Activated T-helper 2 cell treated with anti-CD3 and anti-CD28 coated beads, Interferon-gamma antibody, Interleukin-2, Interleukin-4, amounts not matched to agents 10 μg/mL and 5 μg/mL and 100 μg/mL, durations not matched to agents 14 hours and 24 hours and 36 hours (primary cell): ENCODE results near the gene MFAP4. TPM values are rescaled to one million over a fixed set of nuclear protein-coding genes. Genes with fewer than 3 reads are reported as not detected.

Experiments used
- DNase-seq: peaks from one replicate; pipeline ENCODE4 v3.0.0; 2021; ENCODE audit warnings: low spot score
- H3K27ac Mint-ChIP-seq: one replicate; pipeline ENCODE4 v1.8.0; 2021; ENCODE audit warnings: mixed read lengths
- H3K27me3 Mint-ChIP-seq: one replicate; pipeline ENCODE4 v1.8.0; 2021; ENCODE audit warnings: low read depth, mixed read lengths
- H3K36me3 Mint-ChIP-seq: one replicate; pipeline ENCODE4 v1.8.0; 2021; ENCODE audit warnings: low read depth, mixed read lengths
- H3K4me1 Mint-ChIP-seq: one replicate; pipeline ENCODE4 v1.8.0; 2021; ENCODE audit warnings: low read depth, mixed read lengths
- H3K4me3 Mint-ChIP-seq: one replicate; pipeline ENCODE4 v1.8.0; 2021; ENCODE audit warnings: low read depth, mild to moderate bottlenecking, moderate library complexity, mixed read lengths
- H3K9me3 Mint-ChIP-seq: one replicate; pipeline ENCODE4 v1.8.0; 2021; ENCODE audit warnings: mixed read lengths
- intact Hi-C: fragments of 100-400 bp; cut with micrococcal nuclease; formaldehyde crosslinking; loops from one replicate; pipeline ENCODE4 v1.15.1; 2023
- total RNA-seq: library from RNA; stranded (reverse); gene quantifications from 2 replicates; pipeline ENCODE4 v1.2.3, GENCODE V29; 2022

MFAP4 gene
- total RNA-seq, 1 donor from 2014 or later: not detected

GRCh38 chr17:19368229-19368628 is 18.8 kb downstream of the MFAP4 start:
- Mint-ChIP-seq H3K4me3 (no peak overlapping the region), H3K27me3 (peaks cover 3% of the 10 kb centered on the region), H3K36me3 (no peaks in the 10 kb centered on the region), H3K4me1 (peaks cover 36% of the 10 kb centered on the region), H3K9me3 (no peaks in the 10 kb centered on the region), H3K27ac (no peak overlapping the region)
- DNase-seq: no peak
- intact Hi-C loops: no loop called here

- Mint-ChIP-seq H3K27me3 (peaks cover 3% of the 10 kb centered on the region), H3K9me3 (no peaks in the 10 kb centered on the region), H3K27ac (no peak overlapping the region), H3K4me1 (peaks cover 29% of the 10 kb centered on the region), H3K36me3 (no peaks in the 10 kb centered on the region), H3K4me3 (no peak overlapping the region)
- no peak for DNase-seq
- intact Hi-C loops: no loop called here
Measured at GRCh38 chr17:19366637-19366972, 20.4 kb downstream of the MFAP4 start.

- Mint-ChIP-seq H3K9me3 (no peaks in the 10 kb centered on the region), H3K4me1 (peaks cover 26% of the 10 kb centered on the region), H3K4me3 (no peak overlapping the region), H3K27me3 (peaks cover 6% of the 10 kb centered on the region), H3K36me3 (no peaks in the 10 kb centered on the region), H3K27ac (no peak overlapping the region)
- intact Hi-C loops: no loop called here
- DNase-seq: no peak
Measured at GRCh38 chr17:19365833-19366636, 21.0 kb downstream of the MFAP4 start.

- no peaks in the 10 kb centered on the region for H3K36me3 Mint-ChIP-seq
- H3K27ac Mint-ChIP-seq: no peak overlapping the region
- peaks cover 6% of the 10 kb centered on the region for H3K27me3 Mint-ChIP-seq
- intact Hi-C loops: no loop called here
- DNase-seq: no peak
- peaks cover 22% of the 10 kb centered on the region for H3K4me1 Mint-ChIP-seq
- H3K4me3 Mint-ChIP-seq: no peak overlapping the region
- no peaks in the 10 kb centered on the region for H3K9me3 Mint-ChIP-seq
Measured at GRCh38 chr17:19365499-19365817, 21.5 kb downstream of the MFAP4 start.

GRCh38 chr17:19364699-19365498 is 22.1 kb downstream of the MFAP4 start:
- no peak for DNase-seq
- H3K4me1 Mint-ChIP-seq: peaks cover 17% of the 10 kb centered on the region
- intact Hi-C loops: no loop called here
- H3K9me3 Mint-ChIP-seq: no peaks in the 10 kb centered on the region
- H3K27ac Mint-ChIP-seq: no peak overlapping the region
- peaks cover 10% of the 10 kb centered on the region for H3K27me3 Mint-ChIP-seq
- H3K4me3 Mint-ChIP-seq: no peak overlapping the region
- no peaks in the 10 kb centered on the region for H3K36me3 Mint-ChIP-seq

GRCh38 chr17:19363460-19364035 is 23.4 kb downstream of the MFAP4 start:
- peaks cover 13% of the 10 kb centered on the region for H3K27me3 Mint-ChIP-seq
- H3K27ac Mint-ChIP-seq: no peak overlapping the region
- peaks cover 7% of the 10 kb centered on the region for H3K4me1 Mint-ChIP-seq
- DNase-seq: no peak
- H3K36me3 Mint-ChIP-seq: no peaks in the 10 kb centered on the region
- H3K4me3 Mint-ChIP-seq: no peak overlapping the region
- intact Hi-C loops: no loop called here
- no peaks in the 10 kb centered on the region for H3K9me3 Mint-ChIP-seq

GRCh38 chr17:19363114-19363438 is 23.9 kb downstream of the MFAP4 start:
- Mint-ChIP-seq H3K4me3 (peak overlapping the region; percentile 85), H3K9me3 (no peaks in the 10 kb centered on the region), H3K36me3 (no peaks in the 10 kb centered on the region), H3K27ac (no peak overlapping the region), H3K27me3 (peaks cover 15% of the 10 kb centered on the region), H3K4me1 (peaks cover 3% of the 10 kb centered on the region)
- no peak for DNase-seq
- intact Hi-C loops: no loop called here

GRCh38 chr17:19362277-19363113 is 24.5 kb downstream of the MFAP4 start, which contains the start of gene B9D1:
B9D1 (minus strand) TSS chr17:19362723; CDS start chr17:19362569, 154 bp downstream.
- peaks cover 16% of the 10 kb centered on the region for H3K27me3 Mint-ChIP-seq
- H3K4me3 Mint-ChIP-seq: peak within 1 kb of the TSS; percentile 85
- H3K4me1 Mint-ChIP-seq: peaks cover 3% of the 10 kb centered on the region
- no peaks in the 10 kb centered on the region for H3K9me3 Mint-ChIP-seq
- H3K27ac Mint-ChIP-seq: peak within 1 kb of the TSS; percentile 29
- no peaks in the 10 kb centered on the region for H3K36me3 Mint-ChIP-seq
- DNase-seq: peak; percentile 84
- intact Hi-C loops: loop anchor here (1.0 kb wide), 2 partner anchors 16 to 85 kb away; partner anchors contain the start of gene MAPK7

- peaks cover 16% of the 10 kb centered on the region for H3K27me3 Mint-ChIP-seq
- H3K4me1 Mint-ChIP-seq: peaks cover 3% of the 10 kb centered on the region
- intact Hi-C loops: loop anchor here (1.0 kb wide), 2 partner anchors 16 to 85 kb away; partner anchors contain the start of gene MAPK7
- H3K27ac Mint-ChIP-seq: no peak overlapping the region
- no peaks in the 10 kb centered on the region for H3K9me3 Mint-ChIP-seq
- DNase-seq: no peak
- peak overlapping the region; percentile 70 for H3K4me3 Mint-ChIP-seq
- H3K36me3 Mint-ChIP-seq: no peaks in the 10 kb centered on the region
Measured at GRCh38 chr17:19361944-19362276, 25.1 kb downstream of the MFAP4 start.

- no peak for DNase-seq
- Mint-ChIP-seq H3K36me3 (no peaks in the 10 kb centered on the region), H3K27me3 (peaks cover 16% of the 10 kb centered on the region), H3K9me3 (no peaks in the 10 kb centered on the region), H3K27ac (no peak overlapping the region), H3K4me1 (peaks cover 3% of the 10 kb centered on the region), H3K4me3 (peak overlapping the region; percentile 51)
- intact Hi-C loops: no loop called here
Measured at GRCh38 chr17:19361326-19361725, 25.7 kb downstream of the MFAP4 start.

GRCh38 chr17:19360772-19361171 is 26.2 kb downstream of the MFAP4 start:
- H3K27ac Mint-ChIP-seq: no peak overlapping the region
- no peak overlapping the region for H3K4me3 Mint-ChIP-seq
- H3K27me3 Mint-ChIP-seq: peaks cover 16% of the 10 kb centered on the region
- H3K9me3 Mint-ChIP-seq: no peaks in the 10 kb centered on the region
- H3K4me1 Mint-ChIP-seq: peaks cover 3% of the 10 kb centered on the region
- no peak for DNase-seq
- intact Hi-C loops: no loop called here
- no peaks in the 10 kb centered on the region for H3K36me3 Mint-ChIP-seq

GRCh38 chr17:19359856-19360255 is 27.1 kb downstream of the MFAP4 start:
- Mint-ChIP-seq H3K4me3 (no peak overlapping the region), H3K4me1 (peaks cover 3% of the 10 kb centered on the region), H3K27ac (no peak overlapping the region), H3K27me3 (peaks cover 19% of the 10 kb centered on the region), H3K36me3 (no peaks in the 10 kb centered on the region), H3K9me3 (no peaks in the 10 kb centered on the region)
- intact Hi-C loops: no loop called here
- DNase-seq: no peak
